ENCODE data around the gene FMN1.

The FMN1 gene

GRCh38 chr15:32967521-32967920, 227.0 kb downstream of the FMN1 start:
- TF ChIP-seq CTCF (IDR thresholded peaks at IDR 0.05; ENCODE audit: insufficient read depth, low read depth, low read length, missing control alignments), result no peak
- no peak for DNase-seq (ENCODE audit: low read depth)
- H3K4me3 ChIP-seq (ENCODE audit: low read length), result no peak overlapping the region

- TF ChIP-seq CTCF (IDR thresholded peaks at IDR 0.05; ENCODE audit: insufficient read depth, low read depth, low read length, missing control alignments), result no peak
- no peak for DNase-seq (ENCODE audit: low read depth)
- H3K4me3 ChIP-seq (ENCODE audit: low read length), result no peak overlapping the region
These were observed 228.0 kb downstream of the FMN1 start for GRCh38 chr15:32966512-32966911.

GRCh38 chr15:32965897-32966296, 228.6 kb downstream of the FMN1 start:
- H3K4me3 ChIP-seq (ENCODE audit: low read length), result no peak overlapping the region
- DNase-seq (ENCODE audit: low read depth), result no peak
- no peak for TF ChIP-seq CTCF (IDR thresholded peaks at IDR 0.05; ENCODE audit: insufficient read depth, low read depth, low read length, missing control alignments)

GRCh38 chr15:32959077-32959476, 235.4 kb downstream of the FMN1 start:
- no peak for TF ChIP-seq CTCF (IDR thresholded peaks at IDR 0.05; ENCODE audit: insufficient read depth, low read depth, low read length, missing control alignments)
- no peak for DNase-seq (ENCODE audit: low read depth)
- H3K4me3 ChIP-seq (ENCODE audit: low read length), result no peak overlapping the region

- TF ChIP-seq CTCF (IDR thresholded peaks at IDR 0.05; ENCODE audit: insufficient read depth, low read depth, low read length, missing control alignments), result no peak
- no peak for DNase-seq (ENCODE audit: low read depth)
- no peak overlapping the region for H3K4me3 ChIP-seq (ENCODE audit: low read length)
These were observed 237.3 kb downstream of the FMN1 start for GRCh38 chr15:32957219-32957618.

GRCh38 chr15:32956711-32957110, 237.8 kb downstream of the FMN1 start:
- no peak for TF ChIP-seq CTCF (IDR thresholded peaks at IDR 0.05; ENCODE audit: insufficient read depth, low read depth, low read length, missing control alignments)
- no peak for DNase-seq (ENCODE audit: low read depth)
- no peak overlapping the region for H3K4me3 ChIP-seq (ENCODE audit: low read length)

GRCh38 chr15:32956006-32956405, 238.5 kb downstream of the FMN1 start:
- peak; percentile 79 for TF ChIP-seq CTCF (IDR thresholded peaks at IDR 0.05; ENCODE audit: insufficient read depth, low read depth, low read length, missing control alignments)
- DNase-seq (ENCODE audit: low read depth), result peak; percentile 67

More at GRCh38 chr15:32956006-32956405, 238.5 kb downstream of the FMN1 start:
- no peak overlapping the region for H3K4me3 ChIP-seq (ENCODE audit: low read length)

Data from epithelial cell of esophagus (primary cell).